ENCODE results near the gene KASH5. TPM values are rescaled to one million over a fixed set of nuclear protein-coding genes. Genes with fewer than 3 reads are reported as not detected.

The KASH5 gene
- total and polyA plus RNA-seq, 2 of the 4 experiments (the other 2 are of a cell fraction) = not detected

GRCh38 chr19:49390131-49390928, 2.3 kb downstream of the KASH5 start:
- H4K20me1 ChIP-seq (ENCODE audit: insufficient read depth, low read length) = no peaks in the 10 kb centered on the region
- H3K18ac ChIP-seq (ENCODE audit: low read depth, low read length) = no peak overlapping the region
- BruUV-seq (replicated peaks) = no TSS peak
- no peaks in the 10 kb centered on the region for H3K9me3 ChIP-seq (ENCODE audit: control insufficient read depth, insufficient read depth, low read length)
- H3K27me3 ChIP-seq (ENCODE audit: control insufficient read depth, insufficient read depth, low read length) = peaks cover 37% of the 10 kb centered on the region
- H2BK120ac ChIP-seq (ENCODE audit: low read depth, low read length) = no peak overlapping the region
- H4K91ac ChIP-seq (ENCODE audit: insufficient read depth, low read depth, low read length) = no peak overlapping the region
- H3K14ac ChIP-seq (replicated peaks; ENCODE audit: low read depth, low read length) = no peak overlapping the region
- dilution Hi-C loops (cut with HindIII; ENCODE audit: low sequenced_read_pairs, unreplicated experiment) = no loop called here
- H4K8ac ChIP-seq (ENCODE audit: low read depth in 2 of 2, low read length in 2 of 2) = no peak overlapping the region
- WGBS, 2 experiments (ENCODE audit: extremely low coverage in 2 of 2, insufficient read length in 1 of 2) = 64% methylated on average over 6 of the region's 26 CpGs; no CpG with 5 or more reads in 1 of the 2 experiments
- H3K9ac ChIP-seq (ENCODE audit: low read depth, low read length) = no peak overlapping the region
- in situ Hi-C loops (cut with MboI; ENCODE audit: low sequenced_read_pairs) = loop anchor here (10.0 kb wide), 1 partner anchor 54 kb away; the partner anchor contains the start of gene SLC17A7
- no peaks in the 10 kb centered on the region for H3K4me1 ChIP-seq (ENCODE audit: control insufficient read depth, insufficient read depth, low read length)
- no peaks in the 10 kb centered on the region for H3K79me1 ChIP-seq (ENCODE audit: low read depth in 1 of 2, low read length in 2 of 2)
- DNase-seq (no peak), ATAC-seq (ENCODE audit: low read depth) (no peak)
- H2BK15ac ChIP-seq (ENCODE audit: low read depth, low read length) = no peak overlapping the region
- H2AFZ ChIP-seq (replicated peaks; ENCODE audit: low read length, poor library complexity) = no peak overlapping the region
- H3K23ac ChIP-seq (ENCODE audit: low read depth, low read length) = no peak overlapping the region
- H3K27ac ChIP-seq (ENCODE audit: insufficient read depth, low read length) = no peak overlapping the region
- peak overlapping the region; percentile 65 for H2AK9ac ChIP-seq (replicated peaks; ENCODE audit: low read depth, low read length, poor library complexity)
- no peak overlapping the region for H3K4ac ChIP-seq (ENCODE audit: low read depth, low read length)
- no peak overlapping the region for H2BK5ac ChIP-seq (ENCODE audit: low read depth, low read length, poor library complexity, severe bottlenecking)
- no peak overlapping the region for H2BK20ac ChIP-seq (ENCODE audit: low read depth, low read length)
- POLR2A ChIA-PET (ENCODE audit: unreplicated experiment) = no interaction called here
- CTCF ChIA-PET = interaction anchor here (1.4 kb wide), 1 partner anchor 156 kb away, joined by 3 read pairs; no protein-coding TSS in a partner anchor
- H4K5ac ChIP-seq (ENCODE audit: low read depth, low read length) = no peak overlapping the region
- H3K4me2 ChIP-seq (ENCODE audit: low read depth, low read length) = no peak overlapping the region
- no peak overlapping the region for H3K4me3 ChIP-seq (ENCODE audit: insufficient read depth, low read depth, low read length)
- no peaks in the 10 kb centered on the region for H3K36me3 ChIP-seq (ENCODE audit: control insufficient read depth, insufficient read depth, low read length)
- intact Hi-C loops (cut with micrococcal nuclease) = no loop called here
- no peak overlapping the region for H3K56ac ChIP-seq (ENCODE audit: extremely low read depth, insufficient read depth, low read length)
- no peak overlapping the region for H2AK5ac ChIP-seq (ENCODE audit: low read depth, low read length)
- TF ChIP-seq RAD21 (IDR thresholded peaks at IDR 0.05; ENCODE audit: low read length) (no peak), NFE2L2 (IDR thresholded peaks at IDR 0.05; ENCODE audit: low read depth, low read length) (no peak), BHLHE40 (IDR thresholded peaks at IDR 0.05; ENCODE audit: low read depth, low read length) (no peak)
- no peaks in the 10 kb centered on the region for H3K9me1 ChIP-seq (ENCODE audit: insufficient read depth, low read length)

Data from IMR-90 (cell line).